GM19397 (cell line): ENCODE results near the gene MRM2.
A peak's percentile ranks its signal among the peaks of the same experiment; 100 is the strongest.

Source experiments
- ATAC-seq: cut with Tn5 transposase; IDR thresholded peaks from one replicate; pipeline ENCODE4 v1.9.1; 2021; ENCODE audit warnings: mild to moderate bottlenecking, moderate library complexity; ENCODE audit not compliant: unreplicated experiment

Gene MRM2

DNA sequence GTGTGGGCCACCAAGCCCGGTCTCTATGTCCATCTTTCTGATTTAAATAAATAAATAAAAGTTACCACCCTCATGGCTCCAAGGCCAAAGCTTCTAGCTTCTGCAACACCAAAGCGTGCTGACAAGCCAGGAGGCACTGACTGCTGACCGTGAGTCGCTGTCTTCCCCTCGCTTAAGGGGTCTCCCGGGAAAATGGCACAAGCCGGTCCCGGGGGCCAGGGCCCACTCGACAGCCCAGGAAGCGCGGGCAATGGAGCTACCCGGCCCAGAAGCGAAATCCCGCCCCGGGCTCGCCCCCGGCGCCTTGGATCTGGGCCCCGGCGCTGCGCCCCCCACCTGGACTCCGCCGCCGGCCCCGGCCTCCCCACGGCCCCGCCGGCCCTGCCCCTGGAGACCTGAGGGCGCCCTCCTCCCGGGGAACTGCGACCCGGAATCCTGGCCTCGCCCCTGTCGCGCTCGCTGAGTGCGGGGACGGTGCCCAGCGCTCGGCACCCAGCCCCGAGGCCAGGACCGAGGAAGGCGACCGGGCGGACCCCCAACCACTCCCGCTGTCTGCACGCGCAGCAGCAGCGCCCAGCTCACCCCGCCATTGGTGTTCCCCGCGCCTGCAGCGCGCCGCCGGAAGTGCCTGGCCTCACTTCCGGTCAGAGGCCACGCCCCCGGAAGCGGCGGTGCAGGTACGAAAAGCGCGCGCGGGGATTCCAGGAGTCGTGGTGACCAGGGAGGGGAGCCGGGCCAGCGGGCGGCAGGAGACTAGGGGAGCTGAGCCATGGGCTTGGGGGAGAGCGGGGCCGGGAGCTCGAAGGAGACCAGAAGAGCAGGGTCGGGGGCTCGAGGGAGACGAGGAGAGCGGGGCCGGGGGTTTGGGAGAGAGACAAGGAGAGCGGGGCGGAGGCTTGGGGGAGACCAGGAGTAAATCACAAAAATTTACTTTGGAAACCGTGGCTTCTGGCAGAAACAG is at the start of gene MRM2, which contains the start of gene NUDT1:
MRM2 (minus strand) TSS at position 626 of the 961 bp plus-strand sequence; CDS start at position 590, 36 bp downstream.
NUDT1 (plus strand) TSS at position 647 of the 961 bp plus-strand sequence. CDS start 2,349 bp downstream, outside the sequence.
- peak; percentile 69 for ATAC-seq

DNA sequence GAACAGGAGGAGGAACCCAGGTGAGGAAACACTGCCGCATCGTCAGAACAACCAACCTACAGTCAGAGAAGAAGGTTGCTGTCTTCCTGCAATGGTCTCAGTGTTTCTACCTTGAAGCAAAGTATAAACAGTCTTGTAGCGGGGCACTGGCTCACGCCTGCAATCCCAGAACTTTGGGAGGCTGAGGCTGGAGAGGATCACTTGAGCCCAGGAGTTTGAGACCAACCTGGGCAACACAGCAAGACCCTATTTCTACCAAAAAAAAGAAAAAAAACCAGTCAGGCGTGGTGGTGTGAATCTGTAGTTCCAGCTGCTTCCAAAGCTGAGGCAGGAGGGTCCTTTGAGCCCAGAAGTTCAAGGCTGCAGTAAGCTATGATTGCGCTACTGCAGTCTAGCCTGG is 48.9 kb upstream of the MRM2 start:
- no peak for ATAC-seq

DNA sequence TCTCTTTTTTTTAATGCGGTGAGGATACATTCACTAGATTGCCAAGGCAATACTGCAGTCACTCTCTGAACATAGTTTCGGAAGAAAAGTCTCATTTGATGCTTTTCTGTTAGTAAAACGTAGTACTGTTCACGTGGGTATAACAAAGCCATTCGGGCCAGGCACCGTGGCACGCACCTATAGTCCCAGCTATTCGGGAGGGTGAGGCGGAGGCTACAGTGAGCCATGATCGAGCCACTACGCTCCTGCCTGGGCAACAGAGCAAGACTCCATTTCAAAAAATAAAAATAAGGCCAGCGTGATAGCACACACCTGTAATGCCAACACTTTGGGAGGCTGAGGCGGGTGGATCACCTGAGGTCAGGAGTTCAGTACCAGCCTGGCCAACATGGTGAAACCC is 47.6 kb upstream of the MRM2 start:
- no peak for ATAC-seq

DNA sequence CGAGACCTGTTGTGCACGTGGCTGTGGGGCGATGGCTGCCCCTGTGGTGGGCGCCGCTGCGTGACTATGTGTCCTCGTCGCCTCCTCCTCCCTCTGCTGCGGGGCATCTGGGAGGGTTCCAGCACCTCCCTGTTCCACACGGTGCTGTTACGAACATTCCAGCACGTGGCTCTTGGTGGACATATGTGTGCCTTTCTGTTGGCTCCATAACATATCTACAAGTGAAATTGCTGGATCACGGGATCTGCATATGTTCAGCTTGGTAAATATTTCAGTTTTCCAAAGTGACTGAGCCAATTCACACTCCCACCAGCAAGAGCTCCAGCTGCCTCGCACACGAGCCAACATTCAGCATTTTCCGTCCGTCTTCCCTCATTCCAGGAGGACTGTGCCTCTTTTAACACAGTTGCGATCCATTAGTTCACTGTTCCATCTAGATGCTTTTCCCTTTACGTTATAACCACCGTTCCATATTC is 47.1 kb upstream of the MRM2 start:
- no peak for ATAC-seq

DNA sequence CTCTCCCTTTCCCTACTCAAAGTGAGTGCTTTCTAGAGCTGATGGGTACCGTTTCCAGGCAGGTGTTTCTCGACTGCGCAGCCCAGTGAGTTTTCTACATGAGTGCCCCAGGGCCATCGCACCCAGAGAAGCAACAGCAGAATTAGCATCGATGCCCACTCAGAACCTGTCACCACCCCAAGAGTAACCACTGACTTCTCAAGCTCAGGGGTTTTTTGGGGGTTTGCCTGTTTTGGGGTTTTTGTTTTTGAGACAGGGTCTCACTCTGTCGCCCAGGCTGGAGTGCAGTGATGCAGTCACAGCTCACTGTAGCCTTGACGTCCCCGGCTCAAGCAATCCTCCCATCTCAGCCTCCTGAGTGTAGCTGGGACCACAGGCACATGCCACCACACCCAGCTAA is 46.5 kb upstream of the MRM2 start:
- no peak for ATAC-seq

DNA sequence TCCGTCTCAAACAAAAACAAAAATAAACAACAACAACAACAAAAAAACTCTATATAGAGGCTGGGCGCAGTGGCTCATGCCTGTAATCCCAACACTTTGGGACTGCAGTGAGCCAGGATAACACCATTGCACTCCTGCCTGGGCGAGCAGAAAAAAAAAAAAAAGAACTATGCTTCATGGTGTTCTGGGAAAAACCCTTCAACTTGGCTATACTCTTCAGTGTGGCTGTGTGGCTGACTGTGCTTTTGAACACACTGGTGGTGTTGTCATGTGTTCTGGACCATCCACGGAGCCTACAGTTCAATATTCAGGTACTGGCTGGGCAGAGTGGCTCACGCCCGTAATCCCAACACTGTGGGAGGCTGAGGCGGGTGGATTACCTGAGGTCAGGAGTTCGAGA is 45.7 kb upstream of the MRM2 start:
- ATAC-seq: no peak

DNA sequence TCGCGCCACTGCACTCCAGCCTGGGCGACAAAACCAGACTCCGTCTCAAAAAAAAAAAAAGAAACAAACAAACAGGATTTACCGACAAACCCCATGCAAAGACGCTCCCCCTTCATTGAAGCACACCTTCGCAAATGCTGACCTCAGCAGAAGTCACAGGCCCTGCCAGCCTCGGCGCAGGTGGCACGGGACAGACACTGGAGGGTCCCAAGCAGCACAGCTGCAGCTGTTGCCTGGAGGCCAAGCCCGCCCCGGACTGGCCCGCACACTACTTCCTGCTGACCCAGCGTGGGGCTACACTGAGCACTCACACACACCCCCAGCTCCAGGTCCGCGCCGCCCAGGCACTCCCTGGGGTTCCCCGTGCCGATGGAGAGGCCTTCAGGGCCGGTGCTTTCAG is 41.1 kb upstream of the MRM2 start:
- ATAC-seq: no peak

DNA sequence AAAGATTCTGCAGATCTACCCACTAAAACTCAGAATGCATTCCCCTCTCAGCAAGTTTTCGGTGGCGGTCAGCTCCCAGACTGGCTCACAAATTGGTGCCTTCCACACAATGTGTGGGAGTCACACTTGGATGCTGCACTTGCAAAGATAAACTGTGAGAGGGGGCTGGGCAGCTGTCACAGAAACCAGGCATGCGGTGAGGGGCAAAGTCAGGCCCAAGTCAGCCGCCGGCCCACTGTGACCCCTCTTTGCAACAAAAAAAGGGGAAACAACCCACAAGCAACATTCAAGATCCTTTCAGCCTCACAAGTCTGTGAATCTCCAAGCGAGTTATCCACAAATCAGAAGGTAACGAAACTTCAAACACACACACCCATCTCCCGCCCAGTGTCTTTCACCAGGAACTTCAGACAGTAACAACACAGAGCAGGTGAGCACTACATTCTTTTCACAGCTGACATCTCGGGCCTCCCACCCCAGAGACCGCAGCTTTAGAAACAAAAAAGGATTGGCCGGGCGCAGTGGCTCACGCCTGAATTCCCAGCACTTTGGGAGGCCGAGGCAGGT is 40.3 kb upstream of the MRM2 start:
- ATAC-seq: no peak

DNA sequence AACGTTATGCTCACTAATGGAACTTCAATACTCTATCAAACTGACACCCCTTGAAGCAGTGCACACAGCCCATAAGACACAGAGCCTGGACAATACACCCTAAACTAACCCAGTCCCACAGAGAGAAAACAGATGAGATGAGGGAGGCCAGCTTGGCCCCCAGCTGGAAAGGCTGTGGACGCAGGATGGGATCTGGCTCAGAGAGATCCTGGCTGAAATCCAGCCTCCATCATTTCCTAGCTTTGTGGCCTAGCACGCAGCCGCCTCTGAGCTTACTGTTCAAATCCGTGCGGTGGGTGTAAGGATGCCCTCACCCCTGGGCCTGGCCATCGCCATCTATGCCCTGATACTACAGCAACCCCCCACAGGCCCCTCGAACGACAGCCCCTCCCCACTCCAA is 39.5 kb upstream of the MRM2 start:
- ATAC-seq: no peak

DNA sequence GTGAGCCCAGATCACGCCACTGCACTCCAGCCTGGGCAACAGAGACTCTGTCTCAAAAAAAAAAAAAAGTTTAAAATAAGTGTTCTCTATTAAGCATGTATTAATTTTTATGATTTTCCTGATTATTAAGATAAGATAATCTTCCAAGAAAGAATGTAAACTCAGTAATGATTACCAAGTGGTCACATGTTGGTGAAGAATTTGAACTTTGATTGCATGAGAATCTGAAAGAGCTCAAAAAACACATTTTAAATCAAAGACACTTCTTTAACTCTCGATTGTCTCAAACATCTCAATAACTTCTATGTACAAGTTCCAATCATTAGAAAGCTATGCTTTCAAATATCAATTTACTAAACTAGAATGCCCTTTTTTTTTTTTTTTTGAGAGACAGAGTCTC is 38.4 kb upstream of the MRM2 start:
- ATAC-seq: no peak

DNA sequence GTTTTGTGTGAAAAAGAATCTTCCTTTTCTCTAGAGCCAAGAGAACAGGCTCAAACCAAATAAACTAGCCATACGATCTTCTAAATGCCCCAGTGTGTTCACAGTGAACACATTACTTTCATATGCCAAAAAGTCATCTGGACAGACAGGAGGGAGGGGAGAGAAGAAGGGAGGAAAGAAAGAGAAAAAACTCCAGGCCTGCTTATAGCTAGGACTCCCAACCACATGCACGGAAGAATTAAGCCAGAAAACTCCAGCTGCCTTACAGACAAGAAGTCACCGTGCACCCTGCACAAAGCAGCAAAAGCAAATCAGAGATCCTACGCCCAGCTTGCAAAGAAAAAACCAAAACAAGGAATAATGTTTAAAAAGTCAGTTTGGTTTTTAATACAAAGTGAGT is 37.9 kb upstream of the MRM2 start:
- no peak for ATAC-seq

DNA sequence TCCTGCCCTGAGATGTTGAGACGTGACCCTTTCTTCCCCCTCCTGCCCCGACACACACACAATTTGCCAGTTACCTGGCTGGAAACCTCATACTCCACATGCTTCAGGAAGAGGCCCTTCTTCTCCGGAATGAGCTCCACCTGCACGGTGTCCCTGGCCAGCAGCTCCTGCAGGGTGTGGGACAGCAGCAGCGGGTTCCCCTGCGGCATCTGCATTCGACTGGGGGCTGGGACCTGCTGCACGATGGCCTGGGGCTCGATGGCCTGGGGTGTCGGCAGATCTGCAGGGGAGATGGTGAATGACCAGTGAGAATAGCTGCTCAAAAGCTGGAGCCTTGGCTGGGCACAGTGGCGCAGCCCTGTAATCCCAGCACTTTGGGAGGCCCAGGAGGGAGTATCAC is 36.0 kb upstream of the MRM2 start:
- ATAC-seq: no peak

DNA sequence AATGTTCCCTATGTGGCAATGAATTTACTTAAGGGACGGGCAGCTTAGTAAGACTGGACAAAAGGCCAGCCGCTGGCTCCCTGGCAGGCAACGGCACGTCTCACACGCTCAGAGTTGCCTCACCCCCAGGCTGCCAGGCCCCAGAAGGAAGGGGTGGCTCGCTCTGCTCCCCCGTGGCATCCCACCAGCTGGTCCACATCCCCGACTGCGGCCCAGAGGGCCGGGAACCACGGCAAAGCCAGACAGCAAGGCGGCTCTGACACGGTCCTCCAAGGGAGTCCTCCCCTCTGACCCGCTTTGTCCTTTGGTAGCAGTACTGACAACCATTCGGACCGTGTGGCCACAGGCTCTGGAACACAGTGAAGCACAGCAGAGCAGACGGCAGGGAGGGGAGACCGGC is 34.1 kb upstream of the MRM2 start:
- ATAC-seq: no peak

DNA sequence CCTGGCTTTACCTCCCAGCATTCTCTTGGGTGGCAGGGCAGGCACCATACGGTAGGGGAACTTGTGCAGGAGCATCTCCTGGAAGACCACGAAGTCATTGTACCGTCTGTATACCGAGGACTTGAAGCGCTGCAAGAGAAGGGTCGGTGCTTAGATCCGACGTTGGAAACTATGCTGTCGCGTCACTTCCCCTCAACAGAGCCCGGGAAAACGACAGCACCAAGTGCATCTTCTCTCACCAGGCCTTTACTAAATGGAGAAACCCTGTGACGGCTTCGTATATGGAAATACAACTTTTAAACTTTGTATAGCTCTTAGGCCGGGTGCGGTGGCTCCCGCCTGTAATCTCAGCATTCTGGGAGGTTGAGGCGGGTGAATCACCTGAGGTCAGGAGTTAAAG is 33.1 kb upstream of the MRM2 start:
- no peak for ATAC-seq

DNA sequence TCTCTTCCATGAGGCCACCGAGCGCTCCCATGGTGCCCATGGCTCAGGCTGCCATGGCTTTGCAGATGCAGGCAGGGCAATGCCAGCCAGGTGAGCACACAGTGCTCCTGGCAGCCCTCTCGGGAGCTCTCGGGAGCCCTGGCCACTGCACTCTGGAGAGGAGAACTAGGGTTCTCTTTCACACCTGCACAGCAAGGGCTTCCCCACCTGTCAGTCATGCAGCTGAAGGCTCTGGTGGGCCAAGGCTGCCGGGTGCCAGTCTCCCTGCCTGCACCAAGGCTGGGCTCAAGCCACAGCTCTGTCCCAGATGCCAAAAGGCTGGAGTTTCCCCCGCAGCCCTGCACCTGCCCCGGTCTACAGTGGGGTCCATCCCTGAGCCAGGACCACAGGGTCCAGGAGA is 32.7 kb upstream of the MRM2 start:
- no peak for ATAC-seq

DNA sequence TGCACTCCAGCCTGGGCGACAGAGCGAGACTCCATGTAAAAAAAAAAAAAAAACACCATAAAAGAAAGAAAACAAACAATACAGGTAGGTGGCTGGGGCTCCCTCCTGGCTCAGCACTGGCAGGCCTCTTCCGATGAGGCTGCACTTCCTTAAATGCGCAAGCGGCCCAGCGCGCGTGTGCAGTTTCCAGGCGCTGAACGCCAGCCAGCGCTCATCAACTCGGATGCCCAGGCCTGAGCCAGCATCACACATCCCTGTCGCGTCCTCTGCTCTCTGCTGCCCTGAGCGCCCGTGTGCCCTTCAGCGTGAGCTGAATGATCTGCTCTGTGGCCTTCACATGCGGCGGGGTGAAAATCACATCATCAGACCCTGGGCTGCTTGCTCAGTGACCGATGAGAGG is 31.9 kb upstream of the MRM2 start:
- no peak for ATAC-seq

DNA sequence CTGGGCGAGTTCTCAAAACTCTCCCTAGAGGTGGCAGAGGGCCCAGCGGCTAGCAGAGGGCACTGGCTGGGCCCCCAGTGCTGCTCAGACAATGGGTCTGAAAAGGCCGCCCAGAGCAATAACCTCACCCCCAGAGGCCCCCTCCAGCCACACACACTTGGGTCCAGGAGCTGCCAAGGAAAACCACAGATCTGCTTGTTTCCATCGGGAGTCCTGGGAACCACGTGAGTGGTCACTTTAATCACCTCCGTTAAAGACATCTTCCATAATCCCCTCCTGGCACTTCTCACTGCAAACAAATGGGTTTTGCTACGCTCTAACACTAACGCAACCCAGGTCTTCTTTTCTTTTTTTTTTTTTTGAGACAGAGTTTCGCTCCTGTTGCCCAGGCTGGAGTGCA is 30.0 kb upstream of the MRM2 start:
- ATAC-seq: no peak

DNA sequence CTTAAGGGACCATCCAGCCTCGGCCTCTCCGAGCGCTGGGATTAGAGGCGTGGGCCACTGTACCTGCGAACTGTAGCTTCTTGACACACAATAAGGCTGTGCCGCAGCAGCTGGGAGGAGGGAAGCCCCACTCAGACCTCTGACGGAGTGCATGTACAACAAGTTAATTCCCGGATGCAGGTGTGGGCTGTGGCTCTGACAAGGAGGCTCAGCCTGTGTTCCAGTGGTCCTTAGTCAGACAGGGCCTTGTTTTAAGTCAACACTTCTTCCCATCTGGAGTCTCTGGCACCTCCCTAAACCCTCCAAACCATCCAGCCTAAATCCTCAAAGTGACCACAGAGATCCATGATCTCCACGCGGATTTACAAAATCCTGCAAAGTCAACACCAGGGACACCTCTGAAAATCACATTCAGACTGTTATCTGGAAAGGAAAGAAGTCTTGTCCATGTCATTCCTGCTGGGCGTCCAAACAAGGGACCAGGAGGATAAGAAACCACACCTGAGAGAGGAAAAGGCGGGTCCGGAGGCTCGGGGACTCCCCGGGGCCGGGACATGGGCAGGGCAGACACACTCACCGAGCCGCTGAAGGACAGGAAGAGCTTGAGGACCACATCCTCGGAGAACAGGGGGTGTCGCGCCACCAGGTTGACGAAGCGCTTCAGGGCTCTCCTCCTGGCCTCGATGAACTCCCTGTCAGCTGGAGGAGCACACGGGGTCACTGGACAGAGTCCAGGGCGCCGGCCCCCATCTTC is 29.4 kb upstream of the MRM2 start:
- ATAC-seq: no peak

DNA sequence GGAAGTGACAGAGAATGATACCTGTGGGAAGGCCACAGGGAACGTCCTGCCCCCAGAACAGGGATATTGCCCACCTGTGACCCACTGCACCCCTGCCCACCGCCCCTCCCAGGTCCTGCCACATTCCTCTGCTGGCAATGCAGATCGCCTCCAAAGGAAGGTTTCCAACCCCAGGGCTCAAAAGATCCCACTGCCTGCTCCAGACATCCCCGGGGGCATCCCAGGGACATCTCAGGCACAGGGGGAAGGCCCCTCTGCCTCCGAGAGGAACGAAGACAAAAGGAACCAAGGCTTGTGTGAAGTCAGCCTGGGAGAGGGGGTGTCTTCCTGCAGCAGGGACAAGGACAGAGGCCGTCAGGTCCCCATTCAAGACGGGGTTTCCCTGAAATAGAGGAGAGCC is 28.5 kb upstream of the MRM2 start:
- ATAC-seq: no peak

DNA sequence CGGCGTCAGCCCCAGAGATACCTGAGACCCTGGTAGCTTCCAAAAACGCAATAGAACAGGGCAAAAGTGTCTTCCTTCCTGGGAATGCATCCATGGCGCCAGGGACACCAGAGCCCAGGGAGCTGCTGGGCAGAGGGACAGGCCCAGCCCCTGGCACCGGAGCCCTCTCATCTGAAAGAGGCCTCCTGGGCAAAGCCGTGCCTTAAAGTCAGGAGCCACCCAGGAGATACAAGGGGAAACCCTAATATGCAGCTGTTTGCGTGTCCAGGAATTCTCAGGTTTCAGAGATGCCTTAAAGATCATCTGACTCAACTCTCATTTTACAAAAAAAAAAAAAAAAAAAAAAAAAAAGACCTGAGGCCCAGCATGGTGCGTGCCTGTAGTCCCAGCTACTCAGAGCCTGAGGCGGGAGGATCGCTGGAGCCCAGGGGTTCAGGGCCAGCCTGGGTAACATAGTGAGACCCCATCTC is 28.0 kb upstream of the MRM2 start:
- ATAC-seq: no peak
